Activated CD8-positive, alpha-beta memory T cell treated with anti-CD3 and anti-CD28 coated beads for 48 hours (primary cell): ENCODE results near the gene PADI6.
"Not testable (repeated sequence)": the region's sequence is repeated elsewhere in the genome, so short reads cannot be mapped to it uniquely, and the experiment has no call there.

Experiments used
- DNase-seq, 3 experiments: peaks; one replicate each; pipeline ENCODE4 v3.0.0-alpha.2; 2020; ENCODE audit warnings: low read depth in 2 of 3, low spot score in 2 of 3

PADI6 gene

DNA sequence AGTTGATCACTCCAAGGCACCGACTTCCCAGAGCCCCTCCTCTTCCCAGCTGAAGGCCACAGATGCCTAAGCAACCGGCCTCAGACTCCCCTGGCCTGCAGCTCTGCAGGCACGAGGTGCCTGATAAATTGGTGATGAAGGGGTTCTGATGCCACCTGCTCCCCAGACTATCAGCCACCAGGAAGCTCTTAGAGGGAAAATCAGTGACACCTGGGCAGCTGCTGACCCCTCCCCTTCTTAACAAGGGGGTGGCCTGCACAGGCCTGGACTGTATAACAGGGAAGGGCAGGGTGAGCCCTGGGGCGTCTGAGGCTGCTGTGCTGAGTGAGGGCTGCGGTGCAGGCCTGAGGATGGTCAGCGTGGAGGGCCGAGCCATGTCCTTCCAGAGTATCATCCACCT is at the start of gene PADI6:
Gene PADI6 (plus strand): TSS at position 301 of the 400 bp plus-strand sequence. CDS start 50 bp downstream, at position 351.
- DNase-seq: no peak

DNA sequence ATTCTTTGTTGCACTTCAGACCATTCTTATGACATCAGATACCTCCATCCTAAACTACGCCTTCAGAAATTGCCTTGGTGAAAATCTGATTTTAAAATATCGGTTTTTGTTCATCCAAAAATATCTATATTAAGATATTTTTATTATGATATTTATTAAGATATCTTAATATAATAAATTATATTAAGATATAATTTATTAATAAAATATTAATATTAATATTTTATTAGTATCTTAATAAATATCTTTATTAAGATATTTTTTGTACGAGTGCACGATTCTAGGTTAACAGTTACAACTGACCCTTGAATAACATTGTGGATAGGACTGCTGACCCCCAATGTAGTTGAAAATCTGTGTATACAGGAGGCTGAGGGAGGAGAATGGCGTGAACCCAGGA is 43.1 kb upstream of the PADI6 start:
- DNase-seq: no peak

DNA sequence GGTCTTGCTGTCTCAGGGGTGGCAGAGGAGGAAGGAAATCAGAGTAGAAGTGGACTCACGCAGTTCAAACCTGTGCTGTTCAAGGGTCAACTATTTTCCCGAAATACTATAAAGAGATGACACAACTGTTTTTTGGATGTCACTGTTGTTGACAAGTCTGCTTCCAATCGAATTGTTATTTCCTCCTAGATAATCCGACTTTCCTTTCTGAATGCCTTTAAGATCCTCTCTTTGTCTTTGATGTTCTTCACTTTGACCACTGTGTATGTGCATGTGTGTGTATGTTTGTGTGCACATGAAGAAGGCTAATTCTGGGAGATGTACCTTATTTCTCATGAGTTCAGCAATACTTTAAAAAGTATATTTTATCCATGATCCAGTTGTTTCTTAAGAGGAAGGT is 42.4 kb upstream of the PADI6 start:
- DNase-seq: no peak

DNA sequence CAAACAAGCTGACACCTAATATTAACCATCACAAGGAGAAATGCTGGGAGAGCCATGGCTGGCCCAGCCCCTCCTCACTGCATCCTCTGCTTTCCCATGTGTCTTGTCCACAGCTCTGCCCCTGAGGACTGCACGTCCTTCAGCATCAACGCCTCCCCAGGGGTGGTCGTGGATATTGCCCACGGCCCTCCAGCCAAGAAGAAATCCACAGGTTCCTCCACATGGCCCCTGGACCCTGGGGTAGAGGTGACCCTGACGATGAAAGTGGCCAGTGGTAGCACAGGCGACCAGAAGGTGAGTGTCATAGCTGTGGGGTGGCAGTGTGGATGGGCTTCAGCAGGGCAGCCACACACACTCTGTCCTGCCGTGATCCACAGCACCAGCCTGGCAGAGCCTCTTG is 41.1 kb upstream of the PADI6 start:
- no peak for DNase-seq

DNA sequence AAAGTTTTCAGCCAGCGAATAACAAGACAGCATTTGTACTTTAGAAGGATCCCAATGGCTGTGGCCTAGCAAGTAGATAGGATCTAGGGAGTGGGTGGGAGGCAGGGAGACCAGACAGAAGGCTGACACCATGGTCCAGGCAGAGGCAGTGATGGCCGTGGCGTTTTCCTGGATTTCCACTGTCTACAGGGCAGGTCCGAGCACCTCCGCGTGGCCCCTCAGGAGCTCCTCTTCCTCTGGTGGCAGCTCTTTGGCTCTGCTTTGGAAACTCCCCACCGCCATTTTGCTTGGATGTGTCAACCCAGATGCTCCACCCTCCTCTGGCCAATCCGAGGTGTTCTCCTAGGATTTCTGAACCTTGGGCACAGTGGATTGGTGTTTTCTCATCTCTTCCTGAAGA is 38.9 kb upstream of the PADI6 start:
- DNase-seq: no peak

DNA sequence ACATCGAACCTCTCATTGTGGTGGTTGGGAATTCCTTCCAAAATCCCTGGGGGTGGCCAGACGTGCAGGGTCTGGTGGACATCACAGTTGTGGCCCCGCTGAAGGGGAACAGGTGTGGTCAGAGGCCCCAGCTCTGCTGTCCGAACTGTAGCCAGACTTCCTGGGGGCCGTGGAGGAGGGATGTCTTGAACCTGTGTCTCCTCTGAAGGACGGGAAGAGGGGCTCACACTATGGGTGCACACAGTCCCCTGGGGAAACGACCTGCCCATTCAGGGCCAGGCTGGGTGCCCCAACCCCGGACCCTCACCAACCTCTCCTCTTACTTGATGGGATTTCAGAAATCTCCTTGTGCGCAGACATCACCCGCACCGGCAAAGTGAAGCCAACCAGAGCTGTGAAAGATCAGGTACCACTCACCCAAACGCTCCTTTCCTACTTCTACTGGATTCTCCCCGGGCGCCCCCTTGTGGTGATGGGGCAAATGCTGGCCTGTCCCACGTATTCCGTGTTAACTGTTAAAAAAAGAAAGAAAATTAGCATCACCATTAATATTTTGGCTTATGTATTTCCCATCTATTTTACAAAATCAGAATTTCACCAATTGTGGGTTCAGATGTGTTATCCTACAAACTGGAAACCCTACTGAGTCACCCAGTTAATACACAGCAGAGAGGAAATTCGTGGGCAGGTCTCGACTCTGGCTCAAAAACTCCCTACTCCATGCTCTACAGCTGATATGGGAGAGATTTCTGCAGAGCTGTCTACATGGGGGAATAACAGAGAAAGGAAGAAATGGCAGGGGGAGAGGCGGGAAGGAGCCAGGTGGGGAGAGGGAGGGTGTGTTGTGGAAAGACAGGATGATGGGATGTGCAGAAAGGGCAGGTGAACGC is 35.9 kb upstream of the PADI6 start:
- DNase-seq: peak; percentile 14 to 70 (median 60)

DNA sequence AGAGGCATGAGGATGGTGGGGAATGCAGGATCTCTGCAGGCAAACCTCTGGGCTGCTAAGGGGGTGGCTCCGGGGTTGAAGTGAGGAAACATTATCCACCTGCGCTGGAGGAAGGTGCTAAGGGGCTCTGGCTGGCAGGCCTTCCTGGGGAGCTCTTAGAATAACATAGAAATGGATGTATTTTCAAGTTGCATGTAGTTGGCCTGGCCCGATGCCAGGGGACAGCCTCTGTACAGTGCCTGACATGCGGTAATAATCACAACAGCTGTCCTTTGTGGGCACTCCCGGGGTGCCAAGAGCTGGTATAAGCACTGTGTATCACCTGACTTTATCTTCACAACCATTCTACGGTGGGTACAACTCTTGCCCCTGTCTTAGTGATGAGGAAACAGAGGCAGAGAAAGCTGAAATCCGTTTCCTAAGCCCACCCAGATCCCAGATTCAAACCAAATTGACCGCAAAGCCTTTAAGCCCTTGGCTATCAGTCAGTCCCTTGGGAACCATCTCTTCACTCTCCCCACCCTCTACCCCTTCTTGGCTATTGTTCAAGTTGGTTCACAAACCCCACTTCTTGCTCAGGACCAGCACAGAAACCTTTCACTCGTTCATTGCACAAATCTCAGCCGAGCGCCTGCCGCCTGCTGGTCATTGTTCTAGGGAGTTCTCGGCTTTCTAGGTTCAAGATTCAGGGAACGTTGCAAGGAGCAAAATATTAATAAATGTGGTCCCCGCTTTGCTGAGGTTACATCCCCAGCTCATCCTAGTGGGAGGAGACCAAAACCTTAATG is 33.1 kb upstream of the PADI6 start:
- no peak for DNase-seq

DNA sequence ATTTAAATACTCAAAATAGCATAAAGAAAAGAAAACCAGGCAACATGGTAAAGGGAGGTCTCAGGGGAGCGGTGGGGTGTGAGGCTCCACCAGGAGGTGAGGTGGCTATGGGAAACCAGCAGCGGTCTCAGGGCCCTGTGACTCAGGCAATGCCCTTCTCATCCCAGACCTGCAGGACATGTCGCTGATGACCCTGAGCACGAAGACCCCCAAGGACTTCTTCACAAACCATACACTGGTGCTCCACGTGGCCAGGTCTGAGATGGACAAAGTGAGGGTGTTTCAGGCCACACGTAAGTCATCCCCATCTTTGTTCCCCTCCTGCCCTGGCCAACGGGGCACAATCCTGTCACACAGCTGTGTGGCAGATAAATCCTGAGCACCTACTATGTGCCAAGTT is 32.5 kb upstream of the PADI6 start:
- no peak for DNase-seq

DNA sequence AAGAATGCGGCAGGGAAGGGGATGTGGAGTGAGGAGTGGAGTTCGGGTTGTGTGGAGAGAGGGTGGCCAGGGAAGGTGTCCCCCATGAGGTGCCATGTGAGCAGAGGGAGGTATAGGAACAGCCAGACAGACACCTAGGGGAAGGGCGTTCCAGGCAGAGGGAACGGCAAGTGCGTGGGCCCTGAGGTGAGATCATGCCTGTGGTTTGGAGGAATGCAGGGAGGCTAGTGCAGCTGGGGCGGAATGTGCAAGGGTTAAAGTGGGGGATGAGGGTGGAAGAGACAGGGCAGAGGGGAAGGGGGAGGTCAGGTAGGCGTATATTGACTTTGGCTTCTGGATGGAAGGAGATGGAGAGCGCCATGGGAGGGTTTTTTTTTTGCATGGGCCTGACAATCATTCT is 31.6 kb upstream of the PADI6 start:
- DNase-seq: no peak

DNA sequence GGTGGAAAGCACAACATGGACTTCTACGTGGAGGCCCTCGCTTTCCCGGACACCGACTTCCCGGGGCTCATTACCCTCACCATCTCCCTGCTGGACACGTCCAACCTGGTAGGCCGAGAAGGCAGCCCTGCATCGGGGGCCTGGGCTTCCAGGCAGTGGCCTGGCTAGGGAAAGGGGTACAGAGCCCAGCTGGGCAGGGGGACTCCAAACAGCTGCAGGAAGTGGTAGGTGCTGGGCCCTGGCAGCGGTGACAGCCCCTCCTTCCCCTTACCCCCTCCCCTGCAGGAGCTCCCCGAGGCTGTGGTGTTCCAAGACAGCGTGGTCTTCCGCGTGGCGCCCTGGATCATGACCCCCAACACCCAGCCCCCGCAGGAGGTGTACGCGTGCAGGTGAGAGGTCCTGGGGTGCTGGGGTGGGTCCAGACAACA is 30.0 kb upstream of the PADI6 start:
- no peak for DNase-seq

DNA sequence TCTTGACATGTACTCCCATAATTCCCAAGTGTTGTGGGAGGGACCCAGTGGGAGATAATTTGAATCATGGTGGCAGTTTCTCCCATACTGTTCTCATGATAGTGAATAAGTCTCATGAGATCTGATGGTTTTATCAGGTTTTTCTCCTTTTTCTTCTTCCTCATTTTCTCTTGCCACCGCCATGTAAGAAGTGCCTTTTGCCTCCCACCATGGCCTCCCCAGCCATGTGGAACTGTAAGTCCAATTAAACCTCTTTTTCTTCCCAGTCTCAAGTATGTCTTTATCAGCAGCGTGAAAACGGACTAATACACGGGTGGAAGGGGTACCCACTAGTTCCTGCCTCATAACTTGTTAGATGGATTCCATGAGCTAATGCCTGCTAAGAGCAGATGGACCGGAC is 26.5 kb upstream of the PADI6 start:
- not testable (repeated sequence) for DNase-seq

DNA sequence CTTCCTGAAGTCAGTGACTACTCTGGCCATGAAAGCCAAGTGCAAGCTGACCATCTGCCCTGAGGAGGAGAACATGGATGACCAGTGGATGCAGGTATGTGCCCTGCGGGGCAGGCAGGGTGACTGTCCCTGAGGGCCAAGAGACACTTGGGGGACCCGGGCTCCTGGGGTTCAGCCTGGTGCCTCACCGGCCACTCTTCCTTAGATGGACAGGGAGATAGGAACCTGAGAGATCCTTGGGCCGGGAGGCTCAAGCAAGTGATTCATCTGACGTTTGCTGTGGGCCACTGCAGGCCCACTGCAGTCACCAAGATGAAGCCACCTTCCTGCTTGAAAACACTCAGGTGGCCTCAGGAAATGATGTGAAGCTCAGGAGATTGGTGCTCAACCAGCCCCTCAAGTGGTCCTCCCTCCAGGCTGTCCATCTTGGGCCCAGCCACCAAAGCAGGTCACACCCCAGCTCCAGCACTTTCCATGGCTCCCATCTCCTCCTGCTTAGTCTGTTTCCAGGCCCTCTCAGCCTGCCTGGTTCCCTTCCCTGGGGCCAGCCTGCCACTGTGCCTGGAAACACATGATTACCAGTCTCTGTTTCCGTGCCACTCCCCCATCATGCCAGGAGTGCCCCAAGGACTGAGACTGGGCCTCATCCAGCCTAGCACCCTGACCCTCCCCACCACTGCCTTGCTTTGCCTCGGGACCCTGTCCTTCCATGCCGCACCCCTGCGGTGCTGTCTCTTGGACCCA is 25.8 kb upstream of the PADI6 start:
- no peak for DNase-seq

DNA sequence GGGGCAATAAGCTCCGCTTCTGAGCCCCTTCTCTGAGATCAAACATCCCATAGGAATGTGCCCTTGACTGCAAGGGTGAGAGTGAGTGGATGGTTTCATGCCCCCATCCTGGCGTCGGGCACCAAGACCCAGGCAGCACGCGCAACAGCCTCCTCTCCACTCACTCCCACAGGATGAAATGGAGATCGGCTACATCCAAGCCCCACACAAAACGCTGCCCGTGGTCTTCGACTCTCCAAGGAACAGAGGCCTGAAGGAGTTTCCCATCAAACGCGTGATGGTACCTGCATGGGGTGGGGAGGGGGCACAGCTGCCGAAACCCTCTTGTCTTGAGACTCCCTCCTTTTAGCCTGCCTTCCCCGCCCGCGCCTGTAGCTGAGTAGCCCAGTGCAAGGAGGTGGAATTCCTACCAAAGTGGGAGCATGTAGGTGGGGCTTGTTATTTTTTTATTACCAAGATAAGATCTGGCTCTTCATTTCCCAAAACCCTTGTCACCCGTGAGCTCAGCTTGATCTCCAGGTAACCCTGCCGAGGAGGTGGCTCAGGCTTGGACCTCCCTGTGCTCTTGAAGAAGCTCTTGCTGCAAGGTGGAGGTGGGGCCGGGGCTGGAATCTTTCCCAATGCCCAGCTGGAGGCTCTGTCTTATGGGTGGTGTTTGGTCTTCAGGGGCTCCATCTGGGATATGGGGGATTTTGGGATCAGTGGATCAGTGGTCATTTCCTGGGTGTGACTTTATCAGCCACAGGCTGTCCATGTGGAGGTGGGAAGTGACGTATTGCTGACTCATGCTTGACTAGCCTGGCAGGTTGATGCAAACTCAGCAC is 24.0 kb upstream of the PADI6 start:
- DNase-seq: no peak

DNA sequence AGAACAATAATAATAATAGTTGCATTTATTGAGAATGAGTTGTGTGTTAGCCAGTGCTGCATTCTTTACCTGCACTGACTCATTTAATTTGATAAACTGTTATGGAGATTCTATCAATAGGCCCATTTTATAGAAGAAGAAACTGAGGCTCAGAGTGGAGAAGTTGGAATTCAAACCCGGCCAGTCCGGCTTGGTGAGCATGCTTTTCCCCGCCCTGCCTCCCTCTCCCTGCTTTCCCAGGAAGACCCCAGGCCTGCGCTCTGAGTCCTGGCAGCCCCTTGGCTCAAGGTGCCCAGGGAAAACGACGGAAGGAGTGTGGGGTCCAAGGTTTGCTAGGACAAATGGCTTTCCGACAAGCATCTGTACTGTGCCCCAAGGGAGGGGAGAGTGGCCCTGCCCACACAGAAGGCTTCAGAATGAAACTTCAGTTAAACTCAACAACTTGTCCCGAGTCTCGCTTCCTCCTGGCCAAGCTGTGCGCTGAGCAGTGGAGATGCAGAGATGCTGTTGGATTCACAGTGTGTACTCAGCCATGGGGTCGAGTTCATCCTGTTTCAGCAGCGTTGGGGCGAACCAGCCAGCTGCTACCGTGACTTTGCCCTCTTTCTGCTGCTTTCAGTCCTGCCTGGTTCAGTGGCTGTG is 23.3 kb upstream of the PADI6 start:
- DNase-seq: no peak

DNA sequence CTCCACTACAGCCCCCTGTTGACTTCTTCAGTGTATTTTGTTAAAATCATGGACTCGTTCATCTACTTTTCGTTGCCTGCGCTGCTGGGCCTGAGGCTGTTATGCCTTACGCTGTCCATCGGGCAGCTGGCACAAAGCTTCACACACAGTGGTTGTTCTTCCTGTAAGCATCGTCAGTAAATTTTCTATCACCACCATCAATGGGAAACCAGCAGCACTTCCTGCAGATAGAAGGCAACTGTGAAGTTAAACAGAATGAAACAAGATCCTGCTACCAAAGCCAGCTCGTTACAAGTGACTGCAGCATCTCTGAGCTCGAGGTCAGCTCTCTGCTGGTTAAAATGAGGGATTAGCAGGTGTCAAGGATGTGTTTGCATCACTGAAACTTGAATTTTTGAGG is 21.9 kb upstream of the PADI6 start:
- DNase-seq: no peak

DNA sequence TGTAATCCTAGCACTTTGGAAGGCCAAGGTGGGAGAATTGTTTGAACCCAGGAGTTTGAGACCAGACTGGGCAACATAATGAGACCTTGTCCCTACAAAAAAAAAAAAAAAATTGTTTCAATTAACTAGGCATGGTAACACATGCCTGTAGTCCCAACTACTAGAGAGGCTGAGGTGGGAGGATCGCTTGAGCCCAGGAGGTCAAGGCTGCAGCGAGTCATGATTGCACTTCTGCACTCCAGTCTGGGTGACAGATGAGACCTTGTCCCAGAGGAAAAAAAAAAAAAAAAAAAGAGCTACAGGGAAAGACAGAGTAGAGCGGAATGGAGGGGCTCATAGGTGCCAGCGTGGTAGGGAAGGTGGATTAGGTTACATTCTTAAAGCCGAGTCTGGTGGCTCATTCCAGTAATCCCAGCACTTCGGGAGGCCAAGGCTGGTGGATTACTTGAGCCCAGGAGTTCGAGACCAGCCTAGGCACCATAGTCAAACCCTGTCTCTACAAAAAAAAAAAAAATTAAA is 21.0 kb upstream of the PADI6 start:
- DNase-seq: no peak

DNA sequence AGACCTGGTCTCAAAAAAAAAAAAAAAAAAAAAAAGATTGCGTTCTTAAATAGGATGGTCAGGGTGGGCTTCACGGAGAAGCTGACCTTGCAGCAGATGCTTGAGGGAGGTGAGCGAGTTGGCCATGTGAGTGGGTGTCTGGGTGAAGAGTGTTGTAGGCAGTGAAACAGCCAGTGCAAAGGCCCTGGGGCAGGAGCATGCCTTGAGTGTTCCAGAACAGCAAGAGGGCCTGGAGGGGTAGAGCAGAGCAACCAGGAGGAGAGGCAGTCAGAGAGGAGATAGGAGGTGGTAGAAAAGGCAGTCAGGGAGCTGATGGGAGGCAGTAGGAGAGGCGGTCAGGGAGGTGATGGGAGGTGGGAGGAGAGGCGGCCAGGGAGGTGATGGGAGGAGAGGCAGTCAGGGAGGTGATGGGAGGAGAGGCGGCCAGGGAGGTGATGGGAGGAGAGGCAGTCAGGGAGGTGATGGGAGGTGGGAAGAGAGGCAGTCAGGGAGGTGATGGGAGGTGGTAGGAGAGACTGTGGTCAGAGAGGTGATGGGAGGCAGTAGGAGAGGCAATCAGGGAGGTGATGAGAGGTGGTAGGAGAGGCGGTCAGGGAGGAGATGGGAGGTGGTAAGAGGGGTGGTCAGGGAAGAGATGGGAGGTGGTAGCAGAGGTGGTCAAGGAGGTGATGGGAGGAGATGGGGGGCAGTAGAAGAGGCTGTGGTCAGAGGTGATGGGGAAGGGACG is 20.2 kb upstream of the PADI6 start:
- no peak for DNase-seq

DNA sequence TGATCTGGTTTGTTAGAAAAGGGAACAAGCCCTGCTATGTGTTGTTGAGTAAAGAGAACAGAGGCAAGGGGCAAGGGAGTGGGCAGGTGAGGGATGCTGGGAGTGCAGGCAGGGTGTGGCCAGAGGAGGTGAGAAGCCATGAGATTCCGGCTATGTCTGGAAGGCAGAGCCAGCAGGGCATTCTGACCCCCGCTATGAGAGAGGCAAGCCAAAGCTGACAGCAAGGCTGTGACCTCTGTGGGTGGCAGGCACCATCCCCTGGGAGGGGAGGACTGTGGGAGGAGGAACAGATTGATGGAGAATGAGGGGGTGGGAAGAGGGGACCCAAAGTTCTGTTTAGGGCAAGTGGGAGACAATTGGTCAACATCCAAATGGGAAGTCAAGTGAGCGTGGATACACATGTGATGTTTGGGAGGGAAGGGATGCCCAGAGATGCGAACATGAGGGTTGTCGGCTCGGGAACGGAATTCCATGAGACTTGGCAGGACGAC is 19.5 kb upstream of the PADI6 start:
- no peak for DNase-seq

DNA sequence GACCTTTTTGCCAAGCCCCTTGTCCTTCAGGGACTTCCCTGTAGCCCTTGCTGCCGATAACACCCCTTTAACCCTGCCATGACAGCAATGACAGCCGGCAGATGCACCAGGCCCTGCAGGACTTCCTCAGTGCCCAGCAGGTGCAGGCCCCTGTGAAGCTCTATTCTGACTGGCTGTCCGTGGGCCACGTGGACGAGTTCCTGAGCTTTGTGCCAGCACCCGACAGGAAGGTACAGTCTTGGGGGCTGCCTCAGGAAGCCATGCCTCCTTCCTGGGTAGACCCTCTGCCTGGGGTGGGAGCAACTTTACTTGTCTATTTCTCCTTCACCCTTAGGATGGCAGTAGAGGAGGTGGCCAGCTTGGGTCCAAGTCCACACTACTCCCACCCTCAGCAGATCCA is 16.1 kb upstream of the PADI6 start:
- DNase-seq: peak in 2 of 3 experiments; percentile 2 to 9
